Endothelial cell of hepatic sinusoid (primary cell): ENCODE measurements around the gene SDR42E2.
"Not testable (repeated sequence)": the region's sequence is repeated elsewhere in the genome, so short reads cannot be mapped to it uniquely, and the experiment has no call there.

Source experiments
- in situ Hi-C: cut with HindIII; loops from 2 replicates; pipeline ENCODE4 v1.10.0; 2017; ENCODE audit warnings: low sequenced_read_pairs

SDR42E2 gene

GRCh38 chr16:22207715-22208360 is 45.5 kb downstream of the SDR42E2 start:
- in situ Hi-C loops: no loop called here

GRCh38 chr16:22210285-22210684 is 48.0 kb downstream of the SDR42E2 start:
- in situ Hi-C loops: no loop called here

- in situ Hi-C loops: no loop called here
Observed at GRCh38 chr16:22210854-22211253, 48.5 kb downstream of the SDR42E2 start.

GRCh38 chr16:22213236-22213635 is 50.9 kb downstream of the SDR42E2 start:
- in situ Hi-C loops: no loop called here

GRCh38 chr16:22213801-22214200 is 51.5 kb downstream of the SDR42E2 start:
- in situ Hi-C loops: no loop called here

GRCh38 chr16:22214402-22214801 is 52.1 kb downstream of the SDR42E2 start:
- in situ Hi-C loops: no loop called here

- in situ Hi-C loops: no loop called here
Observed at GRCh38 chr16:22214889-22215288, 52.6 kb downstream of the SDR42E2 start.

GRCh38 chr16:22216191-22216831 is 54.0 kb downstream of the SDR42E2 start:
- in situ Hi-C loops: no loop called here

GRCh38 chr16:22216832-22217225 is 54.5 kb downstream of the SDR42E2 start:
- in situ Hi-C loops: not testable (repeated sequence)

GRCh38 chr16:22217890-22218730 is 55.8 kb downstream of the SDR42E2 start:
- in situ Hi-C loops: no loop called here

- in situ Hi-C loops: no loop called here
Observed at GRCh38 chr16:22219389-22220068, 57.2 kb downstream of the SDR42E2 start.

- in situ Hi-C loops: no loop called here
Observed at GRCh38 chr16:22220069-22220440, 57.7 kb downstream of the SDR42E2 start.

- in situ Hi-C loops: no loop called here
Observed at GRCh38 chr16:22220714-22221113, 58.4 kb downstream of the SDR42E2 start.

- in situ Hi-C loops: no loop called here
Observed at GRCh38 chr16:22222006-22222405, 59.7 kb downstream of the SDR42E2 start.

GRCh38 chr16:22222998-22223397 is 60.7 kb downstream of the SDR42E2 start:
- in situ Hi-C loops: no loop called here

- in situ Hi-C loops: no loop called here
Observed at GRCh38 chr16:22225060-22225459, 62.8 kb downstream of the SDR42E2 start.

- in situ Hi-C loops: no loop called here
Observed at GRCh38 chr16:22229889-22230288, 67.6 kb downstream of the SDR42E2 start.

GRCh38 chr16:22232277-22233036 is 70.2 kb downstream of the SDR42E2 start:
- in situ Hi-C loops: no loop called here

- in situ Hi-C loops: no loop called here
Observed at GRCh38 chr16:22233037-22233372, 70.7 kb downstream of the SDR42E2 start.

GRCh38 chr16:22235839-22236745 is 73.8 kb downstream of the SDR42E2 start:
- in situ Hi-C loops: no loop called here
